SK-N-MC (cell line): ENCODE data around the gene ATE1.

Experiments used
- EZH2 ChIP-seq: fragments of 200-600 bp; sonication (generic); IDR thresholded peaks from one replicate; pipeline ENCODE4 v1.6.1; 2017; ENCODE audit warnings: antibody characterized with exemption
- POLR2AphosphoS5 ChIP-seq: IDR thresholded peaks from 2 replicates; pipeline ENCODE4 v1.6.1; 2012; ENCODE audit warnings: mild to moderate bottlenecking, low read depth, low read length, borderline replicate concordance

DNA sequence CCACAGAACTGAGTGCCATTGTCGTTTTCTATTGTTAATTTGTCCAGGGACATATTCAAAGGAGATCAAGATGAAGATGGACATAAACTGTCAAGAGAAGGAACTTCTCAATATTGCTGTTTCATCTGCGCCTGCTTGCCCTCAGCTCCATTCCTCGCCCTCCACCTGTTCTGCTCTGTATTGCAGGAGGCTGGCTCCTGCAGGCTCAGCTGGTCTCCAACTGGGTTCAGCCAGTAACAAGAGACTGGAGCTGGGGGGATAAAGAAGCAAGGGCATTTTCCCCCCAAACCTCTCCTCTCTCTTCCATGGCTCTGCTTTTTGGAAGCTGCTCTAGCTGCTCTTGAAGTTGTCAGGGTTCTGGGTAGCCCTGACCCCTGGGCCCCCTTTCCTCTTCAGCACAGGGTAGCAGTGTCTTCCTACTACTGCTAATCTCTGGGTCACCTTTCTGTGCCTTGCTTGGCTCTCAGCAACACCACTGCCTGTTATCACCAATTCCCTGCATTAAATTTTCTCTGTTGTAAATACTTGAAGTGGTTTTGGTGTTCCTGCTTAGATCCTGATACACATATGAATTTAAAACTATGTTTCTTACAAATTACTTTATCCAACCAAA is 180.6 kb downstream of the ATE1 start:
- TF ChIP-seq EZH2 (no peak), POLR2AphosphoS5 (no peak)
